WTC11 (cell line): Measurements from ENCODE around the gene CORO7. TPM values are rescaled to one million over a fixed set of nuclear protein-coding genes. Genes with fewer than 3 reads are reported as not detected.
A peak's percentile ranks its signal among the peaks of the same experiment; 100 is the strongest.

Experiments
- ATAC-seq: fragments of 200-7000 bp; cut with Tn5 transposase; 2 replicates; pipeline ENCODE4 v1.10.0; 2021; ENCODE audit warnings: mild to moderate bottlenecking, moderate library complexity
- CTCF ChIA-PET: fragments of 300-600 bp; sonication (Branson Sonifier 250); formaldehyde crosslinking; loops from one replicate; lab custom pipeline; 2021; ENCODE audit warnings: antibody characterized with exemption; lab: Charles Lee
- POLR2A ChIA-PET: fragments of 350-600 bp; sonication (Branson Sonifier 250); formaldehyde crosslinking; loops from one replicate; lab custom pipeline; 2021; ENCODE audit warnings: antibody characterized with exemption; lab: Charles Lee
- DNase-seq: peaks from one replicate; pipeline ENCODE4 v3.0.0; 2021; ENCODE audit warnings: low spot score
- H3K27ac Mint-ChIP-seq: 2 replicates; pipeline ENCODE4 v1.8.0; 2021; ENCODE audit warnings: mixed read lengths
- H3K27me3 Mint-ChIP-seq: 2 replicates; pipeline ENCODE4 v1.8.0; 2021; ENCODE audit warnings: low read depth, mild to moderate bottlenecking, moderate library complexity, mixed read lengths
- H3K36me3 Mint-ChIP-seq: 2 replicates; pipeline ENCODE4 v1.8.0; 2021; ENCODE audit warnings: mixed read lengths
- H3K4me1 Mint-ChIP-seq: 2 replicates; pipeline ENCODE4 v1.8.0; 2022; ENCODE audit warnings: mixed read lengths
- H3K4me3 Mint-ChIP-seq: 2 replicates; pipeline ENCODE4 v1.8.0; 2021; ENCODE audit warnings: mild to moderate bottlenecking, moderate library complexity, mixed read lengths
- H3K9me3 Mint-ChIP-seq: 2 replicates; pipeline ENCODE4 v1.8.0; 2021; ENCODE audit warnings: mixed read lengths
- ATF1 ChIP-seq: sonication (generic); formaldehyde crosslinking; IDR thresholded peaks from 2 replicates; pipeline ENCODE4 v1.8.1; 2023; ENCODE audit warnings: mild to moderate bottlenecking, moderate library complexity, missing genetic modification reagents
- CREM ChIP-seq: sonication (generic); formaldehyde crosslinking; IDR thresholded peaks from 2 replicates; pipeline ENCODE4 v1.8.1; 2022; ENCODE audit warnings: mild to moderate bottlenecking, missing genetic modification reagents, moderate library complexity
- ESRRA ChIP-seq: sonication (generic); formaldehyde crosslinking; IDR thresholded peaks from 2 replicates; pipeline ENCODE4 v1.8.1; 2022; ENCODE audit warnings: mild to moderate bottlenecking, missing genetic modification reagents, borderline replicate concordance
- ETV6 ChIP-seq: sonication (generic); formaldehyde crosslinking; IDR thresholded peaks from 2 replicates; pipeline ENCODE4 v1.8.1; 2022; ENCODE audit warnings: mild to moderate bottlenecking, missing genetic modification reagents
- FOXK1 ChIP-seq: sonication (generic); formaldehyde crosslinking; IDR thresholded peaks from 2 replicates; pipeline ENCODE4 v1.8.0; 2022; ENCODE audit warnings: mild to moderate bottlenecking, moderate library complexity, missing genetic modification reagents
- JUN ChIP-seq: sonication (generic); formaldehyde crosslinking; IDR thresholded peaks from 2 replicates; pipeline ENCODE4 v1.8.0; 2023; ENCODE audit warnings: mild to moderate bottlenecking, missing genetic modification reagents
- MLX ChIP-seq: sonication (generic); formaldehyde crosslinking; IDR thresholded peaks from 2 replicates; pipeline ENCODE4 v1.8.1; 2023; ENCODE audit warnings: mild to moderate bottlenecking, missing genetic modification reagents, moderate library complexity
- NFATC4 ChIP-seq: fragments of 250-450 bp; sonication (Bioruptor Pico); IDR thresholded peaks from 2 replicates; pipeline ENCODE4 v1.9.0; 2021; ENCODE audit warnings: mild to moderate bottlenecking
- NFE2L1 ChIP-seq: sonication (generic); formaldehyde crosslinking; IDR thresholded peaks from 2 replicates; pipeline ENCODE4 v1.8.1; 2023; ENCODE audit warnings: missing genetic modification reagents
- NR1H2 ChIP-seq: sonication (generic); formaldehyde crosslinking; IDR thresholded peaks from 2 replicates; pipeline ENCODE4 v1.9.0; 2021; ENCODE audit warnings: mild to moderate bottlenecking, moderate library complexity, missing genetic modification reagents
- OVOL2 ChIP-seq: fragments of 250-450 bp; sonication (Bioruptor Pico); IDR thresholded peaks from 2 replicates; pipeline ENCODE4 v1.9.0; 2021; ENCODE audit warnings: mild to moderate bottlenecking, borderline replicate concordance
- PREB ChIP-seq: sonication (generic); formaldehyde crosslinking; IDR thresholded peaks from 2 replicates; pipeline ENCODE4 v1.8.1; 2022; ENCODE audit warnings: mild to moderate bottlenecking, missing genetic modification reagents, moderate library complexity, borderline replicate concordance
- SP1 ChIP-seq: sonication (generic); formaldehyde crosslinking; conservative IDR thresholded peaks from 2 replicates; pipeline ENCODE4 v1.8.1; 2022; ENCODE audit warnings: missing genetic modification reagents
- TEAD1 ChIP-seq: sonication (generic); formaldehyde crosslinking; IDR thresholded peaks from 2 replicates; pipeline ENCODE4 v1.8.0; 2022; ENCODE audit warnings: mild to moderate bottlenecking, missing genetic modification reagents
- TP53 ChIP-seq: sonication (generic); formaldehyde crosslinking; IDR thresholded peaks from 2 replicates; pipeline ENCODE4 v1.8.1; 2023; ENCODE audit warnings: mild to moderate bottlenecking, missing genetic modification reagents
- USF2 ChIP-seq: sonication (generic); formaldehyde crosslinking; IDR thresholded peaks from 2 replicates; pipeline ENCODE4 v1.8.1; 2023; ENCODE audit warnings: mild to moderate bottlenecking, missing genetic modification reagents, moderate library complexity
- ZNF121 ChIP-seq: sonication (generic); formaldehyde crosslinking; IDR thresholded peaks from 2 replicates; pipeline ENCODE4 v1.8.0; 2023; ENCODE audit warnings: missing genetic modification reagents
- ZNF219 ChIP-seq: sonication (generic); formaldehyde crosslinking; IDR thresholded peaks from 2 replicates; pipeline ENCODE4 v1.8.0; 2023; ENCODE audit warnings: missing genetic modification reagents, mild to moderate bottlenecking, borderline replicate concordance
- ZNF263 ChIP-seq: sonication (generic); formaldehyde crosslinking; IDR thresholded peaks from 2 replicates; pipeline ENCODE4 v1.8.1; 2022; ENCODE audit warnings: low read depth, mild to moderate bottlenecking, moderate library complexity, missing genetic modification reagents
- ZNF396 ChIP-seq: fragments of 250-450 bp; sonication (Bioruptor Pico); IDR thresholded peaks from 2 replicates; pipeline ENCODE4 v1.8.0; 2021; ENCODE audit warnings: mild to moderate bottlenecking, moderate library complexity, borderline replicate concordance
- ZNF512 ChIP-seq: sonication (generic); formaldehyde crosslinking; IDR thresholded peaks from 2 replicates; pipeline ENCODE4 v1.8.1; 2022; ENCODE audit warnings: missing genetic modification reagents, borderline replicate concordance
- ZNF532 ChIP-seq: fragments of 250-450 bp; sonication (Bioruptor Pico); IDR thresholded peaks from 2 replicates; pipeline ENCODE4 v1.9.0; 2021; ENCODE audit warnings: mild to moderate bottlenecking, borderline replicate concordance
- total RNA-seq: library from RNA; stranded (reverse); gene quantifications from 3 replicates; pipeline ENCODE4 v1.2.3, GENCODE V29; 2021

The CORO7 gene
- total RNA-seq, 1 experiment from 2014 or later, result 45.5 TPM

- no peak overlapping the region for H3K4me3 Mint-ChIP-seq
- H3K9me3 Mint-ChIP-seq, result no peaks in the 10 kb centered on the region
- ATAC-seq, result no peak
- H3K27me3 Mint-ChIP-seq, result no peaks in the 10 kb centered on the region
- ChIA-PET POLR2A (no interaction called here), CTCF (no interaction called here)
- TF ChIP-seq ZNF396 (CRISPR knock-in tag) (no peak), ZNF532 (CRISPR knock-in tag) (no peak), USF2 (CRISPR knock-in tag) (no peak), FOXK1 (CRISPR knock-in tag) (no peak), ZNF219 (no peak), JUN (CRISPR knock-in tag) (no peak), MLX (no peak), ETV6 (no peak), OVOL2 (no peak), SP1 (CRISPR knock-in tag) (no peak), ZNF263 (CRISPR knock-in tag) (no peak), ESRRA (CRISPR knock-in tag) (no peak), CREM (CRISPR knock-in tag) (no peak)
- no peak overlapping the region for H3K27ac Mint-ChIP-seq
- peaks cover 36% of the 10 kb centered on the region for H3K36me3 Mint-ChIP-seq
- DNase-seq, result no peak
- H3K4me1 Mint-ChIP-seq, result peaks cover 13% of the 10 kb centered on the region
Measured at GRCh38 chr16:4431023-4431422, 14.6 kb upstream of the CORO7 start.

- peaks cover 23% of the 10 kb centered on the region for H3K36me3 Mint-ChIP-seq
- no peak overlapping the region for H3K4me3 Mint-ChIP-seq
- no peak for ATAC-seq
- H3K4me1 Mint-ChIP-seq, result peaks cover 18% of the 10 kb centered on the region
- ChIA-PET POLR2A (no interaction called here), CTCF (interaction anchor here (0.9 kb wide), 1 partner anchor 24 kb away, joined by 5 read pairs; no protein-coding TSS in a partner anchor)
- H3K27ac Mint-ChIP-seq, result no peak overlapping the region
- no peak for TF ChIP-seq TP53 (CRISPR knock-in tag)
- TF ChIP-seq TEAD1 (CRISPR knock-in tag), result no peak
- no peak for TF ChIP-seq NFE2L1 (CRISPR knock-in tag)
- peak; percentile 43; the same call in 1 of the 2 replicates for TF ChIP-seq ZNF121 (CRISPR knock-in tag)
- no peak for DNase-seq
- H3K27me3 Mint-ChIP-seq, result no peaks in the 10 kb centered on the region
- H3K9me3 Mint-ChIP-seq, result no peaks in the 10 kb centered on the region
Measured at GRCh38 chr16:4428500-4428899, 12.1 kb upstream of the CORO7 start.

- no peak for DNase-seq
- Mint-ChIP-seq H3K4me3 (peak overlapping the region; percentile 95), H3K4me1 (peaks cover 18% of the 10 kb centered on the region), H3K36me3 (peaks cover 22% of the 10 kb centered on the region), H3K9me3 (no peaks in the 10 kb centered on the region), H3K27me3 (no peaks in the 10 kb centered on the region), H3K27ac (peak overlapping the region; percentile 91)
- CTCF ChIA-PET, result interaction anchor here (1.2 kb wide), 1 partner anchor 68 kb away, joined by 3 read pairs; no protein-coding TSS in a partner anchor
- POLR2A ChIA-PET, result no interaction called here
- no peak for ATAC-seq
- TF ChIP-seq ATF1 (CRISPR knock-in tag), result no peak
- TF ChIP-seq NR1H2 (CRISPR knock-in tag), result no peak
- no peak for TF ChIP-seq ETV6
- TF ChIP-seq MLX, result no peak
- no peak for TF ChIP-seq NFATC4 (CRISPR knock-in tag)
- TF ChIP-seq PREB (CRISPR knock-in tag), result no peak
- no peak for TF ChIP-seq ZNF512
Measured at GRCh38 chr16:4426722-4427372, 10.5 kb upstream of the CORO7 start.
